ENCODE data around the gene EFTUD2. TPM values are rescaled to one million over a fixed set of nuclear protein-coding genes. Genes with fewer than 3 reads are reported as not detected.

EFTUD2 gene
- total and polyA plus RNA-seq, 2 of the 4 experiments (the other 2 are of a cell fraction): 72.5 to 126 TPM

DNA sequence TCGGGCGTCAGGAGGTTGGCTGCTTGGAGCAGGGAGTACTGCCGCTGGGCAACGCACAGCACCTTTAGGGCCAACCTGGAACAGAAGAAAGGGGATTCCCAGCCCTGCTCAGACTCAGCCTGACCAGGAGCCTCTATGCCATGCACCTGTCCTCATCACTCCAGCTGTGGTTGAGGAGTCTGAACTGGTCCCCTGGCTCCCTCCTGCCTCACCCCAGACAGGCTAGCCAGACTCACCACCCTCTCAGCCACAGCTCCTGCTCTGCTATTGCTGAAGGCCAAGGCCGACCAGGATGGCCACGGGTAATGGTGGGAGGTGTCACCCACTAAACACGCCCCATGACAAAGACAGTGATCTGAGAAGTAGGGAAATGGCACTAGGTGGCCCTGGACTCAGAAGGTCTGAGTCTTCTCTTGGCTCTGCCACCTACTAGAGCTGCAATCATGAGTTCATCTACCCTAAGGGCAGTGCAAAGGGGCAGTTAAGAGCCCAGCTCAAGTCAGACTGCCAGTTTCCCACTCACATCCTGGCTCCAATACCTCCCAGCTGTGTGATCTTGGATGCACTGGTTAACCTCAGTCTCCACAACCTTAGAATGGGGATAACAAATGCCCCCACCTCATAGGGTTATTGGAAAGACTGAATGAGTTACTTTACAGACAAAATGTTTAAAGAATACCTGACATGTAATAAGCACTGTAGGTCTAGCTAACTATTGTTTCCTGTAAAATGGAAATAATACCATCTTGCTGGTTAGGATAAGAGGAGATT, 29.9 kb upstream of the EFTUD2 start:
- H3K79me1 ChIP-seq (ENCODE audit: low read depth in 1 of 2, low read length in 2 of 2): peaks cover 8 to 11% of the 10 kb centered on the region in 2 experiments
- intact Hi-C loops (cut with micrococcal nuclease): no loop called here
- in situ Hi-C loops (cut with MboI; ENCODE audit: low sequenced_read_pairs): no loop called here
- no peak overlapping the region for H3K9ac ChIP-seq (ENCODE audit: low read depth, low read length)
- ATAC-seq (ENCODE audit: low read depth) (no peak), DNase-seq (no peak)
- H2BK120ac ChIP-seq (ENCODE audit: low read depth, low read length): no peak overlapping the region
- H3K18ac ChIP-seq (ENCODE audit: low read depth, low read length): no peak overlapping the region
- H3K9me3 ChIP-seq (ENCODE audit: control insufficient read depth, insufficient read depth, low read length): no peaks in the 10 kb centered on the region
- 100% methylated on average over 1 of the region's 7 CpGs; no CpG with 5 or more reads in 1 of the 2 experiments for WGBS, 2 experiments (ENCODE audit: extremely low coverage in 2 of 2, insufficient read length in 1 of 2)
- H2BK15ac ChIP-seq (ENCODE audit: low read depth, low read length): no peak overlapping the region
- H3K4me2 ChIP-seq (ENCODE audit: low read depth, low read length): no peak overlapping the region
- no TSS peak for BruUV-seq (replicated peaks)
- no peak overlapping the region for H3K4me3 ChIP-seq (ENCODE audit: insufficient read depth, low read depth, low read length)
- H3K23ac ChIP-seq (ENCODE audit: low read depth, low read length): no peak overlapping the region
- no peak overlapping the region for H3K14ac ChIP-seq (replicated peaks; ENCODE audit: low read depth, low read length)
- H4K8ac ChIP-seq (ENCODE audit: low read depth in 2 of 2, low read length in 2 of 2): no peak overlapping the region
- H3K4me1 ChIP-seq (ENCODE audit: control insufficient read depth, insufficient read depth, low read length): no peaks in the 10 kb centered on the region
- dilution Hi-C loops (cut with HindIII; ENCODE audit: low sequenced_read_pairs, unreplicated experiment): no loop called here
- no peak overlapping the region for H3K4ac ChIP-seq (ENCODE audit: low read depth, low read length)
- no peak overlapping the region for H4K5ac ChIP-seq (ENCODE audit: low read depth, low read length)
- no peak for TF ChIP-seq CEBPB (IDR thresholded peaks at IDR 0.05; ENCODE audit: low read depth, low read length)
- TF ChIP-seq, protein P1, sequence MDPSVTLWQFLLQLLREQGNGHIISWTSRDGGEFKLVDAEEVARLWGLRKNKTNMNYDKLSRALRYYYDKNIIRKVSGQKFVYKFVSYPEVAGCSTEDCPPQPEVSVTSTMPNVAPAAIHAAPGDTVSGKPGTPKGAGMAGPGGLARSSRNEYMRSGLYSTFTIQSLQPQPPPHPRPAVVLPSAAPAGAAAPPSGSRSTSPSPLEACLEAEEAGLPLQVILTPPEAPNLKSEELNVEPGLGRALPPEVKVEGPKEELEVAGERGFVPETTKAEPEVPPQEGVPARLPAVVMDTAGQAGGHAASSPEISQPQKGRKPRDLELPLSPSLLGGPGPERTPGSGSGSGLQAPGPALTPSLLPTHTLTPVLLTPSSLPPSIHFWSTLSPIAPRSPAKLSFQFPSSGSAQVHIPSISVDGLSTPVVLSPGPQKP (IDR thresholded peaks at IDR 0.05; ENCODE audit: borderline replicate concordance, low read depth, low read length): no peak
- no peak for TF ChIP-seq CHD1 (IDR thresholded peaks at IDR 0.05; ENCODE audit: low read depth, low read length)
- no peak for TF ChIP-seq POLR2A (IDR thresholded peaks at IDR 0.05; ENCODE audit: low read depth, low read length)
- TF ChIP-seq FOS (IDR thresholded peaks at IDR 0.05; ENCODE audit: low read depth, low read length): no peak
- TF ChIP-seq BHLHE40 (IDR thresholded peaks at IDR 0.05; ENCODE audit: low read depth, low read length): no peak
- no peak for TF ChIP-seq MXI1 (IDR thresholded peaks at IDR 0.05; ENCODE audit: borderline replicate concordance, low read depth, low read length)
- TF ChIP-seq RAD21 (IDR thresholded peaks at IDR 0.05; ENCODE audit: low read length): no peak
- TF ChIP-seq, protein P2, sequence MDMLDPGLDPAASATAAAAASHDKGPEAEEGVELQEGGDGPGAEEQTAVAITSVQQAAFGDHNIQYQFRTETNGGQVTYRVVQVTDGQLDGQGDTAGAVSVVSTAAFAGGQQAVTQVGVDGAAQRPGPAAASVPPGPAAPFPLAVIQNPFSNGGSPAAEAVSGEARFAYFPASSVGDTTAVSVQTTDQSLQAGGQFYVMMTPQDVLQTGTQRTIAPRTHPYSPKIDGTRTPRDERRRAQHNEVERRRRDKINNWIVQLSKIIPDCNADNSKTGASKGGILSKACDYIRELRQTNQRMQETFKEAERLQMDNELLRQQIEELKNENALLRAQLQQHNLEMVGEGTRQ (IDR thresholded peaks at IDR 0.05; ENCODE audit: low read depth, low read length): no peak
- no peak for TF ChIP-seq MAFK (IDR thresholded peaks at IDR 0.05; ENCODE audit: low read depth, low read length)
- no peak for TF ChIP-seq NFE2L2 (IDR thresholded peaks at IDR 0.05; ENCODE audit: low read depth, low read length)
- no peak for TF ChIP-seq RFX5 (IDR thresholded peaks at IDR 0.05; ENCODE audit: low read depth, low read length)
- TF ChIP-seq RCOR1 (IDR thresholded peaks at IDR 0.05; ENCODE audit: insufficient replicate concordance, low read length): no peak
- TF ChIP-seq MAZ (IDR thresholded peaks at IDR 0.05; ENCODE audit: borderline replicate concordance, low read depth, low read length): no peak
- no peak for TF ChIP-seq CTCF (conservative IDR thresholded peaks at IDR 0.05; ENCODE audit: low read depth, low read length)
- TF ChIP-seq SMC3 (IDR thresholded peaks at IDR 0.05; ENCODE audit: low read depth, low read length): no peak
- ChIA-PET POLR2A (ENCODE audit: unreplicated experiment) (no interaction called here), CTCF (interaction anchor here (1.3 kb wide), 1 partner anchor 9 kb away, joined by 4 read pairs; no protein-coding TSS in a partner anchor)
- H3K9me1 ChIP-seq (ENCODE audit: insufficient read depth, low read length): no peaks in the 10 kb centered on the region
- H2AFZ ChIP-seq (replicated peaks; ENCODE audit: low read length, poor library complexity): no peak overlapping the region
- no peaks in the 10 kb centered on the region for H4K20me1 ChIP-seq (ENCODE audit: insufficient read depth, low read length)
- no peaks in the 10 kb centered on the region for H3K27me3 ChIP-seq (ENCODE audit: control insufficient read depth, insufficient read depth, low read length)
- H2AK9ac ChIP-seq (replicated peaks; ENCODE audit: low read depth, low read length, poor library complexity): no peak overlapping the region
- no peak overlapping the region for H3K56ac ChIP-seq (ENCODE audit: extremely low read depth, insufficient read depth, low read length)
- no peak overlapping the region for H2BK20ac ChIP-seq (ENCODE audit: low read depth, low read length)
- H2AK5ac ChIP-seq (ENCODE audit: low read depth, low read length): no peak overlapping the region
- H3K27ac ChIP-seq (ENCODE audit: insufficient read depth, low read length): no peak overlapping the region
- peaks cover 12% of the 10 kb centered on the region for H3K36me3 ChIP-seq (ENCODE audit: control insufficient read depth, insufficient read depth, low read length)
- no peak overlapping the region for H4K91ac ChIP-seq (ENCODE audit: insufficient read depth, low read depth, low read length)
- no peak overlapping the region for H2BK5ac ChIP-seq (ENCODE audit: low read depth, low read length, poor library complexity, severe bottlenecking)

All from IMR-90 (cell line).